Panc1 (cell line): ENCODE data around the gene LDLRAD4. TPM values are rescaled to one million over a fixed set of nuclear protein-coding genes. Genes with fewer than 3 reads are reported as not detected.

Source experiments
- ATAC-seq: fragments of 200-7000 bp; cut with Tn5 transposase; 2 replicates; pipeline ENCODE4 v1.9.1; 2020; ENCODE audit warnings: mild to moderate bottlenecking, moderate library complexity
- BruUV-seq: library from RNA; stranded (reverse); fragments of 400-500 nt; replicated peaks from 2 replicates; lab custom pipeline; 2021; lab: Mats Ljungman, UMichigan
- CTCF ChIA-PET: fragments of 300-600 bp; sonication (Branson Sonifier 250); formaldehyde crosslinking; loops from one replicate; lab custom pipeline; 2022; ENCODE audit warnings: antibody characterized with exemption; lab: Charles Lee
- POLR2A ChIA-PET: fragments of 300-600 bp; sonication (Branson Sonifier 250); formaldehyde crosslinking; loops from one replicate; lab custom pipeline; 2022; ENCODE audit warnings: antibody characterized with exemption; lab: Charles Lee
- DNase-seq: peaks from one replicate; pipeline ENCODE4 v3.0.0-alpha.2; 2010; ENCODE audit warnings: low read depth, low spot score
- H3K27ac ChIP-seq: 2 replicates; pipeline ENCODE4 v1.5.1; 2011; ENCODE audit warnings: mild to moderate bottlenecking, low read length, inconsistent platforms
- H3K27me3 ChIP-seq: fragments of 200-500 bp; sonication (Bioruptor generic); 2 replicates; pipeline ENCODE4 v1.6.0; 2014; ENCODE audit warnings: low read length, inconsistent platforms; ENCODE audit not compliant: control insufficient read depth, insufficient read depth
- H3K36me3 ChIP-seq: fragments of 200-500 bp; sonication (Bioruptor generic); 2 replicates; pipeline ENCODE4 v1.5.1; 2014; ENCODE audit warnings: inconsistent platforms, mild to moderate bottlenecking, low read length, moderate library complexity; ENCODE audit not compliant: control insufficient read depth, insufficient read depth
- H3K4me1 ChIP-seq: 2 replicates; pipeline ENCODE4 v1.5.1; 2011; ENCODE audit warnings: inconsistent platforms, mild to moderate bottlenecking, low read length, moderate library complexity; ENCODE audit not compliant: control insufficient read depth, insufficient read depth
- H3K4me3 ChIP-seq, 2 experiments: 2 replicates each; pipeline ENCODE4 v1.5.1; 2011 to 2012; ENCODE audit warnings: low read depth in 2 of 2, low read length in 2 of 2, mild to moderate bottlenecking in 2 of 2, inconsistent platforms in 1 of 2, moderate library complexity in 1 of 2
- H3K9me3 ChIP-seq: fragments of 200-500 bp; sonication (Bioruptor generic); 2 replicates; pipeline ENCODE4 v1.5.1; 2014; ENCODE audit warnings: low read depth, mild to moderate bottlenecking, inconsistent platforms, low read length, moderate library complexity; ENCODE audit not compliant: control insufficient read depth, insufficient read depth
- CTCF ChIP-seq: fragments of 450-650 bp; IDR thresholded peaks from 2 replicates; pipeline ENCODE4 v1.5.1; 2017; ENCODE audit warnings: mild to moderate bottlenecking
- POLR2AphosphoS5 ChIP-seq: IDR thresholded peaks from 2 replicates; pipeline ENCODE4 v1.6.1; 2012; ENCODE audit warnings: mild to moderate bottlenecking, low read depth, low read length, moderate library complexity
- REST ChIP-seq, 2 experiments: IDR thresholded peaks; 2 replicates each; pipeline ENCODE4 v1.6.1; 2011 to 2012; ENCODE audit warnings: low read depth in 2 of 2, control low read depth in 1 of 2, low read length in 1 of 2, mild to moderate bottlenecking in 1 of 2, moderate library complexity in 1 of 2; ENCODE audit not compliant: insufficient read depth in 1 of 2
- SIN3A ChIP-seq: IDR thresholded peaks from 2 replicates; pipeline ENCODE4 v1.6.1; 2012; ENCODE audit warnings: low read depth, mild to moderate bottlenecking, low read length, moderate library complexity, borderline replicate concordance; ENCODE audit not compliant: insufficient read depth
- TCF7L2 ChIP-seq: IDR thresholded peaks from 2 replicates; pipeline ENCODE4 v1.6.1; 2011; ENCODE audit warnings: mild to moderate bottlenecking, low read depth, low read length, inconsistent platforms
- in situ Hi-C: cut with HindIII; loops from 2 replicates; pipeline ENCODE4 v1.10.0; 2016; ENCODE audit warnings: low sequenced_read_pairs, low pct_unique_long_range_greater_than_20kb
- intact Hi-C: fragments of 100-400 bp; cut with micrococcal nuclease; formaldehyde crosslinking; loops from one replicate; pipeline ENCODE4 v1.10.0; 2022; ENCODE audit not compliant: unreplicated experiment
- total RNA-seq: library from RNA; stranded (reverse); gene quantifications from one replicate; pipeline ENCODE4 v1.2.1, GENCODE V29; 2021; ENCODE audit not compliant: unreplicated experiment

Gene LDLRAD4
- total RNA-seq, 1 experiment from 2014 or later = 0.28 TPM

GRCh38 chr18:13390711-13391110 lies 172.2 kb downstream of the LDLRAD4 start:
- peaks cover 13% of the 10 kb centered on the region for H3K27me3 ChIP-seq
- ChIA-PET POLR2A (no interaction called here), CTCF (no interaction called here)
- in situ Hi-C loops = no loop called here
- no peaks in the 10 kb centered on the region for H3K9me3 ChIP-seq
- BruUV-seq = no TSS peak
- no peak for TF ChIP-seq CTCF
- no peak for TF ChIP-seq SIN3A
- no peak for TF ChIP-seq POLR2AphosphoS5
- TF ChIP-seq REST (IDR thresholded peaks at IDR 0.05; ENCODE audit: insufficient read depth in 1 of 2, low read depth in 2 of 2, low read length in 1 of 2) = no peak
- TF ChIP-seq TCF7L2 = no peak
- no peak overlapping the region for H3K27ac ChIP-seq
- H3K36me3 ChIP-seq = no peaks in the 10 kb centered on the region
- ATAC-seq = no peak
- no peak overlapping the region for H3K4me3 ChIP-seq
- no peaks in the 10 kb centered on the region for H3K4me1 ChIP-seq
- intact Hi-C loops = no loop called here
- DNase-seq = no peak

- H3K4me1 ChIP-seq = no peaks in the 10 kb centered on the region
- POLR2A ChIA-PET = no interaction called here
- no peak overlapping the region for H3K27ac ChIP-seq
- BruUV-seq = no TSS peak
- intact Hi-C loops = no loop called here
- TF ChIP-seq POLR2AphosphoS5 (no peak), CTCF (no peak), SIN3A (no peak)
- CTCF ChIA-PET = no interaction called here
- no peak for DNase-seq
- in situ Hi-C loops = no loop called here
- H3K27me3 ChIP-seq = peaks cover 13% of the 10 kb centered on the region
- H3K4me3 ChIP-seq = no peak overlapping the region
- ATAC-seq = no peak
- no peaks in the 10 kb centered on the region for H3K9me3 ChIP-seq
- H3K36me3 ChIP-seq = no peaks in the 10 kb centered on the region
Observed at GRCh38 chr18:13392029-13392750, 173.6 kb downstream of the LDLRAD4 start.
